GM12878 (cell line): ENCODE data around the gene CTNNA3. TPM values are rescaled to one million over a fixed set of nuclear protein-coding genes. Genes with fewer than 3 reads are reported as not detected.

Experiments
- ATAC-seq: fragments of 200-7000 bp; cut with Tn5 transposase; 3 replicates; pipeline ENCODE4 v1.9.1; 2020; ENCODE audit warnings: mild to moderate bottlenecking, moderate library complexity
- BruUV-seq: library from RNA; stranded (reverse); fragments of 400-500 nt; replicated peaks from 2 replicates; lab custom pipeline; 2021; lab: Mats Ljungman, UMichigan
- CTCF ChIA-PET: fragments of 300-600 bp; sonication (Branson Sonifier 250); formaldehyde crosslinking; extraction: SDS; loops from one replicate; lab custom pipeline; 2021; ENCODE audit warnings: inconsistent platforms; lab: Yijun Ruan, JAX
- POLR2A ChIA-PET: fragments of 350-600 bp; formaldehyde crosslinking; extraction: SDS; loops from one replicate; lab custom pipeline; 2021; ENCODE audit warnings: inconsistent platforms; lab: Charles Lee
- RAD21 ChIA-PET: fragments of 300-600 bp; sonication (Branson Sonifier 250); formaldehyde crosslinking; loops from one replicate; lab custom pipeline; 2023; ENCODE audit warnings: antibody characterized with exemption; ENCODE audit not compliant: unreplicated experiment; lab: Charles Lee
- SMC1A ChIA-PET: fragments of 300-600 bp; sonication (Branson Sonifier 250); formaldehyde crosslinking; loops from one replicate; lab custom pipeline; 2023; ENCODE audit not compliant: unreplicated experiment, uncharacterized antibody; lab: Charles Lee
- DNase-seq: peaks from one replicate; pipeline ENCODE4 v3.0.0-alpha.2; 2011; ENCODE audit warnings: low read depth, low spot score
- FAIRE-seq: peaks from 3 replicates; lab custom pipeline; 2011; peaks lifted over from hg19 to GRCh38; lab: Jason Lieb, UNC
- H2AFZ ChIP-seq: 2 replicates; pipeline ENCODE4 v1.6.0; 2011; ENCODE audit warnings: low read depth, low read length, control low read depth; ENCODE audit not compliant: control insufficient read depth
- H3K27ac ChIP-seq: 2 replicates; pipeline ENCODE4 v1.5.1; 2011; ENCODE audit warnings: control low read depth; ENCODE audit not compliant: control insufficient read depth, insufficient read depth
- H3K27me3 ChIP-seq, 2 experiments: replicated peaks in 1 of 2; 2 replicates each; pipeline versions ENCODE4 v1.6.0 to v1.6.1; 2011; ENCODE audit warnings: low read length in 1 of 2; ENCODE audit not compliant: control insufficient read depth in 2 of 2, insufficient read depth in 2 of 2
- H3K36me3 ChIP-seq, 2 experiments: 2 replicates each; pipeline ENCODE4 v1.5.1; 2011; ENCODE audit warnings: low read length in 1 of 2; ENCODE audit not compliant: control insufficient read depth in 2 of 2, insufficient read depth in 2 of 2
- H3K4me1 ChIP-seq: 2 replicates; pipeline ENCODE4 v1.6.1; 2011; ENCODE audit warnings: mild to moderate bottlenecking, low read length, moderate library complexity, mixed read lengths; ENCODE audit not compliant: control insufficient read depth, insufficient read depth
- H3K4me2 ChIP-seq: 2 replicates; pipeline ENCODE4 v1.6.0; 2011; ENCODE audit warnings: control low read depth; ENCODE audit not compliant: control insufficient read depth, insufficient read depth
- H3K4me3 ChIP-seq: fragments of 200-600 bp; sonication (generic); 2 replicates; pipeline ENCODE4 v1.5.1; 2016
- H3K79me2 ChIP-seq: 2 replicates; pipeline ENCODE4 v1.6.0; 2011; ENCODE audit warnings: low read length; ENCODE audit not compliant: control insufficient read depth, insufficient read depth
- H3K9ac ChIP-seq: 2 replicates; pipeline ENCODE4 v1.8.0; 2011; ENCODE audit warnings: low read length, control low read depth, mixed read lengths; ENCODE audit not compliant: control insufficient read depth, insufficient read depth
- H3K9me3 ChIP-seq: replicated peaks from 3 replicates; pipeline ENCODE4 v1.5.1; 2011; ENCODE audit warnings: mild to moderate bottlenecking, low read length; ENCODE audit not compliant: control insufficient read depth, insufficient read depth
- H4K20me1 ChIP-seq: 2 replicates; pipeline ENCODE4 v1.6.0; 2011; ENCODE audit not compliant: control insufficient read depth, insufficient read depth
- ATF7 ChIP-seq: fragments of 450-650 bp; IDR thresholded peaks from 2 replicates; pipeline ENCODE4 v1.6.1; 2016; ENCODE audit warnings: low read depth, mild to moderate bottlenecking
- BRCA1 ChIP-seq: IDR thresholded peaks from 2 replicates; pipeline ENCODE4 v1.6.1; 2011; ENCODE audit warnings: low read depth, low read length, improper control_type of control experiment
- FOXM1 ChIP-seq: IDR thresholded peaks from 2 replicates; pipeline ENCODE4 v1.6.1; 2012; ENCODE audit warnings: low read depth, mild to moderate bottlenecking, inconsistent platforms, low read length, moderate library complexity
- IKZF1 ChIP-seq: fragments of 450-650 bp; conservative IDR thresholded peaks from 2 replicates; pipeline ENCODE4 v1.6.1; 2017; ENCODE audit warnings: antibody characterized with exemption, mild to moderate bottlenecking
- IRF4 ChIP-seq: IDR thresholded peaks from 2 replicates; pipeline ENCODE4 v1.6.1; 2011; ENCODE audit warnings: low read depth, low read length
- KLF5 ChIP-seq: fragments of 450-650 bp; IDR thresholded peaks from 2 replicates; pipeline ENCODE4 v1.6.1; 2014; ENCODE audit warnings: mild to moderate bottlenecking; ENCODE audit not compliant: partially characterized antibody
- RAD21 ChIP-seq: IDR thresholded peaks from 2 replicates; pipeline ENCODE4 v1.6.1; 2011; ENCODE audit warnings: mild to moderate bottlenecking, low read depth, low read length, moderate library complexity; ENCODE audit not compliant: insufficient read depth
- SMC3 ChIP-seq: IDR thresholded peaks from 2 replicates; pipeline ENCODE4 v1.6.1; 2011; ENCODE audit warnings: low read length, improper control_type of control experiment, borderline replicate concordance
- SP1 ChIP-seq: IDR thresholded peaks from one replicate; pipeline ENCODE4 v1.6.1; 2011; ENCODE audit warnings: low read depth, low read length
- SUPT20H ChIP-seq: IDR thresholded peaks from 2 replicates; pipeline ENCODE4 v1.6.1; 2011; ENCODE audit warnings: low read depth, mild to moderate bottlenecking, low read length, moderate library complexity, borderline replicate concordance; ENCODE audit not compliant: control insufficient read depth
- TAF1 ChIP-seq: IDR thresholded peaks from 2 replicates; pipeline ENCODE4 v1.6.1; 2011; ENCODE audit warnings: mild to moderate bottlenecking, low read depth, low read length, borderline replicate concordance
- ZNF274 ChIP-seq: IDR thresholded peaks from one replicate; pipeline ENCODE4 v1.8.0; 2011; ENCODE audit not compliant: insufficient read length, insufficient read depth
- WGBS: methylation state at CpG from one replicate; pipeline ENCODE4 v1.1.6; 2016; ENCODE audit warnings: low lambda C conversion rate; ENCODE audit not compliant: insufficient replicate concordance, insufficient coverage; ENCODE audit errors: missing lambda C conversion rate; 5-methylcytosine and 5-hydroxymethylcytosine counted together
- in situ Hi-C: fragments of 300-500 bp; cut with MboI; formaldehyde crosslinking; loops from 9 replicates; pipeline ENCODE4 v1.14.3; 2018; ENCODE audit warnings: mixed read lengths
- intact Hi-C: fragments of 100-400 bp; cut with micrococcal nuclease; formaldehyde crosslinking; loops from one replicate; pipeline ENCODE4 v1.14.2; 2022; ENCODE audit not compliant: unreplicated experiment
- polyA plus RNA-seq, 11 experiments: library from polyadenylated mRNA; depleted of rRNA in 4 of 11; unstranded in 6 of 11; stranded (reverse) in 5 of 11; fragments of >200 nt; fragmentation: Nextera tagmentation in 4 of 11; fragmentation: Illumina TruSeq in 1 of 11; extraction: Ambion mirVana in 4 of 11; extraction: Trizol in 1 of 11; gene quantifications; 1 replicate in 1 of 11; 2 replicates in 10 of 11; pipeline versions ENCODE4 v1.2.1 to v1.2.3, GENCODE V29; 2011 to 2016; ENCODE audit warnings: inconsistent platforms in 2 of 11, missing spikeins in 2 of 11, low read depth in 1 of 11
- total RNA-seq, 4 experiments: library from RNA; depleted of rRNA in 3 of 4; stranded (reverse); fragments of >200 nt in 3 of 4; fragmentation: Illumina TruSeq in 1 of 4; extraction: Trizol in 1 of 4; gene quantifications; 2 replicates each; pipeline versions ENCODE4 v1.2.1 to v1.2.3, GENCODE V29; 2013 to 2021
- TF ChIP-seq, protein P1 (sequence below): fragments of 450-650 bp; IDR thresholded peaks from 2 replicates; pipeline ENCODE4 v1.6.1; 2016; ENCODE audit warnings: mild to moderate bottlenecking

The CTNNA3 gene
- total and polyA plus RNA-seq, 10 of the 15 experiments (the other 5 are each of a cell fraction or from before 2014, with no cell fraction given): under 0.01 to 4.5 (median 0.22) TPM; not detected in 2

DNA sequence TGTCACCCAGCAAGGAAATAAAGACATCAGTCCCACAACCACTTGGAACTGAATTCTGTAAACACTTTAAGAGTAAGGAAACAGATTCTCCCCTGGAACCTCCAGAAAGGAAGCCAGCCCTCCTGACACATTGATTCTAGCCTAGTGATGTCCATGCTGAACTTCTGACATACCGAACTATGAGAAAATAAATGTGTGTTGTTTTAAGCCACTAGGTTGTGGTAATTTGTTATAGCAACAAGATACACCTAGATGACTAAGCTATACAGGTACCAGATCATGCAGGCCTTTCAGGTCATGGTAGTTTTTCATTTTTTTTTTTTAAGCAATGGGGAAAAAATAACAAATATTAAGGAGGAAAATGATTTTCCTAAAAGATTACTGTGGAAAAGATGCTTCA lies 807.8 kb downstream of the CTNNA3 start:
- no peaks in the 10 kb centered on the region for H3K36me3 ChIP-seq
- no peak overlapping the region for H3K27ac ChIP-seq
- no peak overlapping the region for H3K4me3 ChIP-seq
- 6% methylated on average over 1 of the region's 1 CpG for WGBS
- no peaks in the 10 kb centered on the region for H3K4me1 ChIP-seq
- RAD21 ChIA-PET: no interaction called here
- intact Hi-C loops (no loop called here), in situ Hi-C loops (no loop called here)
- CTCF ChIA-PET: interaction anchor here (1.3 kb wide), 1 partner anchor 44 kb away, joined by 4 read pairs; no protein-coding TSS in a partner anchor
- H3K4me2 ChIP-seq: no peak overlapping the region
- no TSS peak for BruUV-seq
- no peak overlapping the region for H2AFZ ChIP-seq
- no peaks in the 10 kb centered on the region for H3K79me2 ChIP-seq
- DNase-seq (no peak), ATAC-seq (no peak), FAIRE-seq (no peak)
- no peaks in the 10 kb centered on the region for H4K20me1 ChIP-seq
- H3K9ac ChIP-seq: no peak overlapping the region
- POLR2A ChIA-PET: no interaction called here
- no peaks in the 10 kb centered on the region for H3K27me3 ChIP-seq
- no peak for TF ChIP-seq KLF5
- TF ChIP-seq IRF4: no peak
- TF ChIP-seq, protein P1, sequence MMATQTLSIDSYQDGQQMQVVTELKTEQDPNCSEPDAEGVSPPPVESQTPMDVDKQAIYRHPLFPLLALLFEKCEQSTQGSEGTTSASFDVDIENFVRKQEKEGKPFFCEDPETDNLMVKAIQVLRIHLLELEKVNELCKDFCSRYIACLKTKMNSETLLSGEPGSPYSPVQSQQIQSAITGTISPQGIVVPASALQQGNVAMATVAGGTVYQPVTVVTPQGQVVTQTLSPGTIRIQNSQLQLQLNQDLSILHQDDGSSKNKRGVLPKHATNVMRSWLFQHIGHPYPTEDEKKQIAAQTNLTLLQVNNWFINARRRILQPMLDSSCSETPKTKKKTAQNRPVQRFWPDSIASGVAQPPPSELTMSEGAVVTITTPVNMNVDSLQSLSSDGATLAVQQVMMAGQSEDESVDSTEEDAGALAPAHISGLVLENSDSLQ: no peak
- TF ChIP-seq ZNF274: no peak
- TF ChIP-seq ATF7: no peak
- TF ChIP-seq BRCA1: no peak
- no peak for TF ChIP-seq FOXM1
- no peak for TF ChIP-seq TAF1
- no peak for TF ChIP-seq SUPT20H
- no peak for TF ChIP-seq SP1
- TF ChIP-seq RAD21: no peak
- TF ChIP-seq IKZF1: no peak
- TF ChIP-seq SMC3: no peak
- no peaks in the 10 kb centered on the region for H3K9me3 ChIP-seq
- SMC1A ChIA-PET: no interaction called here
